Measurements from ENCODE around the gene KLHL30. TPM values are rescaled to one million over a fixed set of nuclear protein-coding genes. Genes with fewer than 3 reads are reported as not detected.

Gene KLHL30
- total RNA-seq, 1 experiment from 2014 or later = 0.61 TPM

DNA sequence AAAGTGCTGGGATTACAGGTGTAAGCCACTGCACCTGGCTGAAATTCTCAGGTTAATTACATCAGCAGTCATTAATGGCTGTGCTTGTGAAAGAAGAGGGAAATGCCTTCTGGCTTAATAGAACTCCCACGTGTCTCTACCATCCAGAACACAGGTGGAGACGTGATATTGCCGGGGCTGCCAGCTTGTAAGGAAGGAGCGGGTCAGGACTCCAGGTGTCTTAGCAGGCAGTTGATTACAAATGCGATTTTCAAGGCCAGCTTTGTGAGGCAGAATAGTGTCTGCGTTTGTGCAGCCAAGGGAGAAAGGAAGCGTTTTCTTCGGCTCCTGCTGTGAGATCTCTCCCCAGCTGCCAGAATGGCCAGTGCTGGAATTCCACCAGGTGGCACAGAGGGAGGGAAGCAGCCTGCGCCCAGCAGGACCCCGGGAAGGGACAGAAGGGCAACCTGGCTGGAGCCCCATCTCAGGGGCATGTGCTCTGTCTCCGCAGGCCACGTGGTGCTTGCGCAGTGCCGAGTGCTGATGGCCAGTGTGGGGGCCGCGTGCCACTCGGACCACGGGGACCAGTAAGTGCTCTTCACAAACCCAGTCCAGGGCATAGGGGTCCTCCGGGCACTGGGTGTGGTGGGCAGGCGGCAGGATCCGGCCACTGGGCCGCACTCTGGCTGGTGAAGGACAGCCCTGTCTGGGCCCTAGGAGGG, 42.0 kb upstream of the KLHL30 start:
- H2AFZ ChIP-seq (ENCODE audit: low read depth, low read length, poor library complexity, severe bottlenecking) = no peak overlapping the region
- H3K79me2 ChIP-seq (ENCODE audit: insufficient read depth, low read length) = no peaks in the 10 kb centered on the region
- ATAC-seq = no peak
- H3K9me2 ChIP-seq (ENCODE audit: insufficient read depth) = no peaks in the 10 kb centered on the region
- no peak for TF ChIP-seq SP1 (IDR thresholded peaks at IDR 0.05; ENCODE audit: low read depth)
- no peak for TF ChIP-seq MAX (IDR thresholded peaks at IDR 0.05)
- no peak for TF ChIP-seq CEBPB (IDR thresholded peaks at IDR 0.05; ENCODE audit: low read depth)
- TF ChIP-seq EGR1 (IDR thresholded peaks at IDR 0.05; ENCODE audit: low read depth) = no peak
- TF ChIP-seq, protein P1, sequence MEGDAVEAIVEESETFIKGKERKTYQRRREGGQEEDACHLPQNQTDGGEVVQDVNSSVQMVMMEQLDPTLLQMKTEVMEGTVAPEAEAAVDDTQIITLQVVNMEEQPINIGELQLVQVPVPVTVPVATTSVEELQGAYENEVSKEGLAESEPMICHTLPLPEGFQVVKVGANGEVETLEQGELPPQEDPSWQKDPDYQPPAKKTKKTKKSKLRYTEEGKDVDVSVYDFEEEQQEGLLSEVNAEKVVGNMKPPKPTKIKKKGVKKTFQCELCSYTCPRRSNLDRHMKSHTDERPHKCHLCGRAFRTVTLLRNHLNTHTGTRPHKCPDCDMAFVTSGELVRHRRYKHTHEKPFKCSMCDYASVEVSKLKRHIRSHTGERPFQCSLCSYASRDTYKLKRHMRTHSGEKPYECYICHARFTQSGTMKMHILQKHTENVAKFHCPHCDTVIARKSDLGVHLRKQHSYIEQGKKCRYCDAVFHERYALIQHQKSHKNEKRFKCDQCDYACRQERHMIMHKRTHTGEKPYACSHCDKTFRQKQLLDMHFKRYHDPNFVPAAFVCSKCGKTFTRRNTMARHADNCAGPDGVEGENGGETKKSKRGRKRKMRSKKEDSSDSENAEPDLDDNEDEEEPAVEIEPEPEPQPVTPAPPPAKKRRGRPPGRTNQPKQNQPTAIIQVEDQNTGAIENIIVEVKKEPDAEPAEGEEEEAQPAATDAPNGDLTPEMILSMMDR (IDR thresholded peaks at IDR 0.05 in 2 of 3, conservative IDR thresholded peaks at IDR 0.05 in 1 of 3; ENCODE audit: borderline replicate concordance in 1 of 3, insufficient read depth in 1 of 3, low read depth in 2 of 3, low read length in 2 of 3) = no peak
- no peak for TF ChIP-seq FOSL1 (IDR thresholded peaks at IDR 0.05; ENCODE audit: low read depth)
- TF ChIP-seq POLR2A (IDR thresholded peaks at IDR 0.05; ENCODE audit: borderline replicate concordance, extremely low read depth, insufficient read depth, insufficient read length) = no peak
- peaks cover 6 to 15% of the 10 kb centered on the region in 2 experiments; a peak in 3 of 4 replicates for H3K4me1 ChIP-seq (ENCODE audit: control insufficient read depth in 1 of 2, insufficient read depth in 2 of 2, low read length in 2 of 2)
- no peak for DNase-seq (ENCODE audit: low read depth, low spot score)
- RAD21 ChIA-PET (ENCODE audit: low non-redundant PET in 1 of 2, low total read pairs in 2 of 2, uncharacterized antibody in 2 of 2, unreplicated experiment in 2 of 2) = no interaction called here
- no peaks in the 10 kb centered on the region for H4K20me1 ChIP-seq (ENCODE audit: insufficient read depth)
- no peak overlapping the region for H3K4me3 ChIP-seq (replicated peaks in 1 of 2; ENCODE audit: low read depth in 1 of 2, low read length in 2 of 2)
- H3K9ac ChIP-seq (ENCODE audit: low read length) = no peak overlapping the region
- CTCF ChIA-PET = no interaction called here
- H3K27me3 ChIP-seq (ENCODE audit: insufficient read depth, low read length) = no peaks in the 10 kb centered on the region
- H3K36me3 ChIP-seq (ENCODE audit: control insufficient read depth in 1 of 2, insufficient read depth in 2 of 2, low read length in 2 of 2) = no peaks in the 10 kb centered on the region
- H3K4me2 ChIP-seq (ENCODE audit: low read length) = no peak overlapping the region
- BruUV-seq (replicated peaks) = no TSS peak
- no peaks in the 10 kb centered on the region for H3K9me3 ChIP-seq (ENCODE audit: control insufficient read depth in 1 of 2, insufficient read depth in 1 of 2, low read depth in 1 of 2, low read length in 2 of 2)
- intact Hi-C loops (cut with micrococcal nuclease) = no loop called here
- POLR2A ChIA-PET = no interaction called here
- H3K27ac ChIP-seq (ENCODE audit: low read depth, low read length) = no peak overlapping the region
